HG03103 (cell line): ENCODE results near the gene CD226.
A peak's percentile ranks its signal among the peaks of the same experiment; 100 is the strongest.

ENCODE experiments used
- ATAC-seq: cut with Tn5 transposase; IDR thresholded peaks from one replicate; pipeline ENCODE4 v1.9.1; 2021; ENCODE audit warnings: low read depth; ENCODE audit not compliant: unreplicated experiment

CD226 gene

GRCh38 chr18:69878213-69878933, 69.3 kb downstream of the CD226 start:
- ATAC-seq: no peak

- ATAC-seq: no peak
Measured at GRCh38 chr18:69876490-69876889, 71.2 kb downstream of the CD226 start.

GRCh38 chr18:69874058-69874457, 73.6 kb downstream of the CD226 start:
- no peak for ATAC-seq

GRCh38 chr18:69872661-69873060, 75.0 kb downstream of the CD226 start:
- ATAC-seq: no peak

- ATAC-seq: no peak
Measured at GRCh38 chr18:69871363-69871762, 76.3 kb downstream of the CD226 start.

GRCh38 chr18:69870736-69871135, 76.9 kb downstream of the CD226 start:
- no peak for ATAC-seq

- ATAC-seq: no peak
Measured at GRCh38 chr18:69866212-69866611, 81.5 kb downstream of the CD226 start.

- ATAC-seq: no peak
Measured at GRCh38 chr18:69865776-69866175, 81.9 kb downstream of the CD226 start.

GRCh38 chr18:69864802-69865201, 82.9 kb downstream of the CD226 start:
- peak; percentile 67 for ATAC-seq

- no peak for ATAC-seq
Measured at GRCh38 chr18:69858897-69859296, 88.8 kb downstream of the CD226 start.

GRCh38 chr18:69854455-69854854, 93.2 kb downstream of the CD226 start:
- no peak for ATAC-seq

GRCh38 chr18:69853051-69853450, 94.6 kb downstream of the CD226 start:
- ATAC-seq: no peak

GRCh38 chr18:69845593-69846506, 101.8 kb downstream of the CD226 start:
- ATAC-seq: no peak

GRCh38 chr18:69844656-69845055, 103.0 kb downstream of the CD226 start:
- ATAC-seq: no peak

GRCh38 chr18:69843015-69843414, 104.7 kb downstream of the CD226 start:
- no peak for ATAC-seq

GRCh38 chr18:69841117-69841516, 106.6 kb downstream of the CD226 start:
- no peak for ATAC-seq

GRCh38 chr18:69840445-69840844, 107.2 kb downstream of the CD226 start:
- no peak for ATAC-seq

GRCh38 chr18:69840001-69840400, 107.7 kb downstream of the CD226 start:
- ATAC-seq: no peak

GRCh38 chr18:69839497-69839896, 108.2 kb downstream of the CD226 start:
- no peak for ATAC-seq

- ATAC-seq: peak; percentile 59
Measured at GRCh38 chr18:69838620-69839411, 108.9 kb downstream of the CD226 start.

- no peak for ATAC-seq
Measured at GRCh38 chr18:69838003-69838402, 109.7 kb downstream of the CD226 start.
